GM23338 (cell line): ENCODE data around the gene NECAB3. TPM values are rescaled to one million over a fixed set of nuclear protein-coding genes. Genes with fewer than 3 reads are reported as not detected.

Experiments used
- ATAC-seq: fragments of 200-7000 bp; cut with Tn5 transposase; 3 replicates; pipeline ENCODE4 v1.9.1; 2020
- DNase-seq: peaks from one replicate; pipeline ENCODE4 v3.0.0-alpha.2; 2015; ENCODE audit warnings: low spot score
- H2AFZ ChIP-seq: fragments of 200-600 bp; sonication (generic); 2 replicates; pipeline ENCODE4 v1.8.0; 2016; ENCODE audit warnings: antibody characterized with exemption, mild to moderate bottlenecking, moderate library complexity
- H3F3A ChIP-seq: fragments of 200-600 bp; sonication (generic); replicated peaks from 2 replicates; pipeline ENCODE4 v1.8.0; 2017; ENCODE audit warnings: antibody characterized with exemption, mixed run types, low read depth
- H3K27ac ChIP-seq: fragments of 200-600 bp; sonication (generic); 2 replicates; pipeline ENCODE4 v1.6.1; 2016; ENCODE audit warnings: low read depth
- H3K27me3 ChIP-seq: fragments of 200-600 bp; sonication (generic); 2 replicates; pipeline ENCODE4 v1.8.0; 2016; ENCODE audit warnings: mild to moderate bottlenecking, mixed run types, moderate library complexity; ENCODE audit not compliant: insufficient read depth
- H3K36me3 ChIP-seq: fragments of 200-600 bp; sonication (generic); 2 replicates; pipeline ENCODE4 v1.8.0; 2016; ENCODE audit warnings: mild to moderate bottlenecking; ENCODE audit not compliant: insufficient read depth
- H3K4me1 ChIP-seq: fragments of 200-600 bp; sonication (generic); 2 replicates; pipeline ENCODE4 v1.8.0; 2016; ENCODE audit warnings: mild to moderate bottlenecking, moderate library complexity; ENCODE audit not compliant: insufficient read depth
- H3K4me2 ChIP-seq: fragments of 200-600 bp; sonication (generic); 2 replicates; pipeline ENCODE4 v1.7.1; 2017; ENCODE audit warnings: mixed run types
- H3K4me3 ChIP-seq: fragments of 200-600 bp; sonication (generic); 2 replicates; pipeline ENCODE4 v1.6.1; 2016; ENCODE audit warnings: mixed run types
- H3K79me2 ChIP-seq: fragments of 200-600 bp; sonication (generic); replicated peaks from 2 replicates; pipeline ENCODE4 v1.8.0; 2017; ENCODE audit warnings: mild to moderate bottlenecking; ENCODE audit not compliant: insufficient read depth
- H3K9me2 ChIP-seq: fragments of 200-600 bp; sonication (generic); 2 replicates; pipeline ENCODE4 v1.8.0; 2017; ENCODE audit not compliant: insufficient read depth
- H4K20me1 ChIP-seq: fragments of 200-600 bp; sonication (generic); replicated peaks from 2 replicates; pipeline ENCODE4 v1.8.0; 2017; ENCODE audit warnings: mild to moderate bottlenecking; ENCODE audit not compliant: insufficient read depth
- H3K27ac Mint-ChIP-seq: 2 replicates; pipeline ENCODE4 v1.8.0; 2020; ENCODE audit warnings: inconsistent platforms, mild to moderate bottlenecking, moderate library complexity, mixed read lengths
- H3K27me3 Mint-ChIP-seq: 3 replicates; pipeline ENCODE4 v1.8.0; 2022; ENCODE audit warnings: low read depth, mild to moderate bottlenecking, moderate library complexity, mixed read lengths, inconsistent platforms; ENCODE audit not compliant: insufficient read depth, poor library complexity
- H3K36me3 Mint-ChIP-seq: 3 replicates; pipeline ENCODE4 v1.8.0; 2021; ENCODE audit warnings: low read depth, mild to moderate bottlenecking, inconsistent platforms, moderate library complexity, mixed read lengths
- H3K4me1 Mint-ChIP-seq: 3 replicates; pipeline ENCODE4 v1.8.0; 2020; ENCODE audit warnings: mild to moderate bottlenecking, inconsistent platforms, mixed read lengths
- H3K4me3 Mint-ChIP-seq: 3 replicates; pipeline ENCODE4 v1.8.0; 2021; ENCODE audit warnings: moderate library complexity, mild to moderate bottlenecking, inconsistent platforms, mixed read lengths
- H3K9me3 Mint-ChIP-seq: 3 replicates; pipeline ENCODE4 v1.8.0; 2020; ENCODE audit warnings: moderate library complexity, mild to moderate bottlenecking, inconsistent platforms, mixed read lengths
- CREB1 ChIP-seq: fragments of 250-450 bp; sonication (Bioruptor Pico); IDR thresholded peaks from 2 replicates; pipeline ENCODE4 v1.5.0; 2020; ENCODE audit warnings: low read depth, mild to moderate bottlenecking, moderate library complexity
- EZH2 ChIP-seq: fragments of 200-600 bp; sonication (generic); IDR thresholded peaks from one replicate; pipeline ENCODE4 v1.8.0; 2017; ENCODE audit warnings: antibody characterized with exemption, mild to moderate bottlenecking, low read depth; ENCODE audit not compliant: unreplicated experiment
- EZH2phosphoT487 ChIP-seq: fragments of 200-600 bp; sonication (generic); IDR thresholded peaks from one replicate; pipeline ENCODE4 v1.8.1; 2018; ENCODE audit warnings: antibody characterized with exemption; ENCODE audit not compliant: unreplicated experiment
- NANOG ChIP-seq: IDR thresholded peaks from 2 replicates; pipeline ENCODE4 v1.6.1; 2016; ENCODE audit warnings: antibody characterized with exemption, borderline replicate concordance
- POLR2AphosphoS5 ChIP-seq: IDR thresholded peaks from 2 replicates; pipeline ENCODE4 v1.6.1; 2016; ENCODE audit warnings: antibody characterized with exemption, low read depth
- STAT1 ChIP-seq: IDR thresholded peaks from one replicate; pipeline ENCODE4 v1.6.1; 2016; ENCODE audit warnings: antibody characterized with exemption; ENCODE audit not compliant: unreplicated experiment
- ZNF114 ChIP-seq: fragments of 250-450 bp; sonication (Bioruptor Pico); IDR thresholded peaks from 2 replicates; pipeline ENCODE4 v1.5.0; 2020; ENCODE audit warnings: mild to moderate bottlenecking, moderate library complexity
- ZNF331 ChIP-seq: fragments of 250-450 bp; sonication (Bioruptor Pico); IDR thresholded peaks from 2 replicates; pipeline ENCODE4 v1.5.0; 2020; ENCODE audit warnings: low read depth, mild to moderate bottlenecking, moderate library complexity
- polyA plus RNA-seq: library from polyadenylated mRNA; unstranded; fragments of >200 nt; fragmentation: Nextera tagmentation; extraction: Ambion mirVana; gene quantifications from 2 replicates; pipeline ENCODE4 v1.2.1, GENCODE V29; 2016
- total RNA-seq: library from RNA; depleted of rRNA; stranded (reverse); fragments of >200 nt; shearing (Covaris generic); gene quantifications from 2 replicates; pipeline ENCODE4 v1.2.3, GENCODE V29; 2014
- TF ChIP-seq, protein P1 (sequence below), 2 experiments: fragments of 200-600 bp in 1 of 2; sonication (generic) in 1 of 2; conservative IDR thresholded peaks; 2 replicates each; pipeline versions ENCODE4 v1.5.1 to v1.6.1; 2016 to 2017; ENCODE audit warnings: antibody characterized with exemption in 2 of 2, low read depth in 2 of 2, mild to moderate bottlenecking in 2 of 2, moderate library complexity in 1 of 2
- TF ChIP-seq, protein P2 (sequence below): IDR thresholded peaks from 2 replicates; pipeline ENCODE4 v1.6.1; 2016; ENCODE audit warnings: antibody characterized with exemption

Gene NECAB3
- total and polyA plus RNA-seq, 2 experiments from 2014 or later, result 8.5 to 28.4 TPM

DNA sequence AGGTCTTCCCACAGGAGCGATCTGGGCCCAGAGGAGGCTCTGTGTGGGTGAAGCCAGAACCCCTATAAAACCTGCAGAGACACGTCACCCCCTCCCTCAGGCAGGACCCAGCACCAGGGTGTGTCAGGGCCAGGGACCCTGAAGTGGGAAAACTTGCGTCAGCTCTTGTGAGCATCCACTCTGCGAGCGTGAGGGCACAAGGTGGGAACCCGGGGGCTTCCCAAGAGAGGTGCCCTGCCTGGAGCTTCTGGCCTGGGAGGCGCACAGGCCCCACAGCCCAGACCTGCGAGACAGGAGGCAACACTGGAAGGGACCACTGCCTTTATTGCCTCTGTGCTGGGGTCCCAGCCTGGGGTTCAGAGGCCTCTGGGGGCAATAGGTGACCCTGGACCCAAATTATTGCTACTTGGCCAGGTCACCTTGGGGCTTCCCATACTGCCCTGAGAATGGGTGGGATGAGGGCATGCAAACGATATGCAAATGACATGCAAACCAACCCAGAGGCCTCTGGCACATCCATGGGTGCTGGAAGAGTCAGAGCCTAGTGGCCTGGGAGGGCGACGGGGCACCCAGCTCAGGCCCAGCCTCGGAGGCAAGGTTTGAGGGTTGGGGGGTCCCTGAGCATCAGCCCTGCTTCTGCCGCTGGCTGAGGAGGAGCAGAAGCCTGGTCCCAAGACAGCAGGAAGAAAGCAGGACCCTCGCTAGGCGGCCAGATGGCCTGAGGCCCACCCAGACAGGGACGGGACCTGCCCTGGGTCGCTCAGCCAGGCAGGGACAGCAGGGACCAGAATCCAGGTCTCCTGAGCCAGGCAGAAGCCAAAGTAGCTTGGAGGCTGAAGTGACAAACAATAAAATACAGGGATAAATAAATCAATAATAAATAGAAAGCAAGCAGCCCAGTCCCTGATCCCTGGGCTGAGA lies 17.2 kb downstream of the NECAB3 start:
- no peaks in the 10 kb centered on the region; the same call in 1 of the 2 replicates for H4K20me1 ChIP-seq
- H3K9me2 ChIP-seq, result no peaks in the 10 kb centered on the region
- no peaks in the 10 kb centered on the region for H3K79me2 ChIP-seq
- peaks cover 11% of the 10 kb centered on the region for H3K27me3 Mint-ChIP-seq
- H3K27me3 ChIP-seq, result no peaks in the 10 kb centered on the region
- H2AFZ ChIP-seq, result no peak overlapping the region
- no peak overlapping the region for H3K4me2 ChIP-seq
- no peaks in the 10 kb centered on the region for H3F3A ChIP-seq
- H3K36me3 Mint-ChIP-seq, result no peaks in the 10 kb centered on the region; the same call in 2 of the 3 replicates
- H3K36me3 ChIP-seq, result no peaks in the 10 kb centered on the region
- TF ChIP-seq POLR2AphosphoS5 (no peak), ZNF331 (CRISPR knock-in tag) (no peak), EZH2 (no peak)
- no peaks in the 10 kb centered on the region; the same call in 2 of the 3 replicates for H3K9me3 Mint-ChIP-seq
- no peak overlapping the region for H3K4me3 ChIP-seq
- DNase-seq (no peak), ATAC-seq (no peak)
- H3K4me3 Mint-ChIP-seq, result no peak overlapping the region
- H3K27ac ChIP-seq, result no peak overlapping the region
- no peaks in the 10 kb centered on the region for H3K4me1 ChIP-seq
- H3K27ac Mint-ChIP-seq, result no peak overlapping the region
- H3K4me1 Mint-ChIP-seq, result peaks cover 16% of the 10 kb centered on the region

DNA sequence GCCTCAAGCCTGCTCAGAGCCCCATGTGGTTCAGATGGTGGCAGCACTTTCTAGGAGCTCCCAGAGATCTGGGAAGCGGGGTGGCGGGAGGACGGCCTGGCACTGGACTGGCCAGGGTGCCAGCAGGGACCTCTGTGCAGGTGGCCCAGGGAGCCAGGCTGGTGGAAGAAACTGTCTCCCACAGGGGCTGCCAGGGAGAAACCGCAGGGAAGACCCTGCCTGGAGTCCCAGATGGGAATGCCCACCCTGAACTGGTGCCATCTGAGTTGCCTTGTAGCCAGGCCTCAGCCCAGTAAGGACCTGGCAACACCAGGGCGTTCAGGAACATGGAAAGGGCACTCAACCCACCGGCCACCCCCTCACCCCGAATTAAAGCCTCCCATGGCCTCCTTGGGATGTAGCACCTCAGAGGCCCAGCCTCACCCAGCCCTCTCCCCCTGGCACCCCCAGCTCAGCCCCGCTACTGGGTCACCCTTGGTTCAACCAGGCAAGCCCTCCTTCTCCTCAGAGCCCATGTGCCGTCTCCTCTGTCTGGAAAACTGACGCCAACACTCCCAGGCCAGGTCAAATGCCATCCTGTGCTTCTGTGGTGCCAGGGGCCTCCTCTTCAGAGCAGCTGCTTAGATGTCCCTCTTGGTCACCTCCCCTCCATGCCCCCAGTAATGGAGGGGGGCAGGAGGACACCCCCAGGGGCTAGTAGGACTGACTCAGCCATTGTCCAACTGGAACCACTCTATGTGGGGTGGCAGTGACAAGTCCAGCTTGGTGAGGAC lies 18.0 kb downstream of the NECAB3 start:
- ATAC-seq (no peak), DNase-seq (no peak)
- Histone ChIP-seq H2AFZ (no peak overlapping the region), H3K79me2 (no peaks in the 10 kb centered on the region), H3K9me2 (no peaks in the 10 kb centered on the region), H3K36me3 (no peaks in the 10 kb centered on the region), H3K27ac (no peak overlapping the region), H3K4me1 (no peaks in the 10 kb centered on the region), H3K27me3 (no peaks in the 10 kb centered on the region), H3K4me2 (no peak overlapping the region), H4K20me1 (no peaks in the 10 kb centered on the region; the same call in 1 of the 2 replicates), H3F3A (no peaks in the 10 kb centered on the region), H3K4me3 (no peak overlapping the region)
- no peaks in the 10 kb centered on the region; the same call in 2 of the 3 replicates for H3K9me3 Mint-ChIP-seq
- peaks cover 16% of the 10 kb centered on the region for H3K4me1 Mint-ChIP-seq
- H3K4me3 Mint-ChIP-seq, result no peak overlapping the region
- H3K27me3 Mint-ChIP-seq, result peaks cover 7% of the 10 kb centered on the region
- no peak overlapping the region for H3K27ac Mint-ChIP-seq
- H3K36me3 Mint-ChIP-seq, result no peaks in the 10 kb centered on the region; the same call in 2 of the 3 replicates
- TF ChIP-seq, protein P1, sequence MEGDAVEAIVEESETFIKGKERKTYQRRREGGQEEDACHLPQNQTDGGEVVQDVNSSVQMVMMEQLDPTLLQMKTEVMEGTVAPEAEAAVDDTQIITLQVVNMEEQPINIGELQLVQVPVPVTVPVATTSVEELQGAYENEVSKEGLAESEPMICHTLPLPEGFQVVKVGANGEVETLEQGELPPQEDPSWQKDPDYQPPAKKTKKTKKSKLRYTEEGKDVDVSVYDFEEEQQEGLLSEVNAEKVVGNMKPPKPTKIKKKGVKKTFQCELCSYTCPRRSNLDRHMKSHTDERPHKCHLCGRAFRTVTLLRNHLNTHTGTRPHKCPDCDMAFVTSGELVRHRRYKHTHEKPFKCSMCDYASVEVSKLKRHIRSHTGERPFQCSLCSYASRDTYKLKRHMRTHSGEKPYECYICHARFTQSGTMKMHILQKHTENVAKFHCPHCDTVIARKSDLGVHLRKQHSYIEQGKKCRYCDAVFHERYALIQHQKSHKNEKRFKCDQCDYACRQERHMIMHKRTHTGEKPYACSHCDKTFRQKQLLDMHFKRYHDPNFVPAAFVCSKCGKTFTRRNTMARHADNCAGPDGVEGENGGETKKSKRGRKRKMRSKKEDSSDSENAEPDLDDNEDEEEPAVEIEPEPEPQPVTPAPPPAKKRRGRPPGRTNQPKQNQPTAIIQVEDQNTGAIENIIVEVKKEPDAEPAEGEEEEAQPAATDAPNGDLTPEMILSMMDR (conservative IDR thresholded peaks at IDR 0.05; ENCODE audit: low read depth in 2 of 2), result no peak

DNA sequence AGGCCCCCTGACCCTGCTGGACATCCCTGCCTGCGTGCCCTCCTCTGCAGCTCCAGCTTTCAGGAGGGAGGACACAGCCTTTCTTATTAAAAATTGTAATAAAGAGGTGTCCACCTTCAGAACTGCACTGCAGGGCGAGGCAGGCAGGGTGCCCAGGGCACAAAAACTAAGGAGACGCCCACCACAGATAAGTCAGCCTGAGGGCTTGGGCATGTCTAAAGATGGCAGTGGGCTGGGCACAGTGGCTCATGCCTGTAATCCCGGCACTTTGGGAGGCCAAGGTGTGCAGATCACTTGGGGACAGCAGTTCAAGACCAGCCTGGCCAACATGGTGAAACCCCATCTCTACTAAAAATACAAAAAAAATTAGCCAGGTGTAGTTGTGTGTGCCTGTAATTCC lies 19.1 kb downstream of the NECAB3 start:
- TF ChIP-seq ZNF114 (CRISPR knock-in tag) (no peak), ZNF331 (CRISPR knock-in tag) (no peak), NANOG (no peak), EZH2phosphoT487 (no peak), STAT1 (no peak), CREB1 (CRISPR knock-in tag) (no peak)
- TF ChIP-seq, protein P2, sequence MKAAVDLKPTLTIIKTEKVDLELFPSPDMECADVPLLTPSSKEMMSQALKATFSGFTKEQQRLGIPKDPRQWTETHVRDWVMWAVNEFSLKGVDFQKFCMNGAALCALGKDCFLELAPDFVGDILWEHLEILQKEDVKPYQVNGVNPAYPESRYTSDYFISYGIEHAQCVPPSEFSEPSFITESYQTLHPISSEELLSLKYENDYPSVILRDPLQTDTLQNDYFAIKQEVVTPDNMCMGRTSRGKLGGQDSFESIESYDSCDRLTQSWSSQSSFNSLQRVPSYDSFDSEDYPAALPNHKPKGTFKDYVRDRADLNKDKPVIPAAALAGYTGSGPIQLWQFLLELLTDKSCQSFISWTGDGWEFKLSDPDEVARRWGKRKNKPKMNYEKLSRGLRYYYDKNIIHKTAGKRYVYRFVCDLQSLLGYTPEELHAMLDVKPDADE, result no peak
- TF ChIP-seq, protein P1 (conservative IDR thresholded peaks at IDR 0.05; ENCODE audit: low read depth in 2 of 2), result no peak
- no peaks in the 10 kb centered on the region; the same call in 1 of the 2 replicates for H3K4me1 ChIP-seq
- no peak overlapping the region for H2AFZ ChIP-seq
- no peaks in the 10 kb centered on the region for H3K27me3 ChIP-seq
- no peaks in the 10 kb centered on the region for H3K9me2 ChIP-seq
- Mint-ChIP-seq H3K27ac (no peak overlapping the region), H3K4me3 (no peak overlapping the region), H3K9me3 (no peaks in the 10 kb centered on the region; the same call in 2 of the 3 replicates), H3K27me3 (peaks cover 7% of the 10 kb centered on the region), H3K36me3 (no peaks in the 10 kb centered on the region; the same call in 2 of the 3 replicates), H3K4me1 (peaks cover 16% of the 10 kb centered on the region; the same call in 2 of the 3 replicates)
- H3K4me3 ChIP-seq, result no peak overlapping the region
- no peaks in the 10 kb centered on the region for H3K36me3 ChIP-seq
- no peaks in the 10 kb centered on the region for H3F3A ChIP-seq
- H3K27ac ChIP-seq, result no peak overlapping the region
- no peaks in the 10 kb centered on the region for H4K20me1 ChIP-seq
- ATAC-seq, result no peak
- H3K79me2 ChIP-seq, result no peaks in the 10 kb centered on the region
- H3K4me2 ChIP-seq, result no peak overlapping the region
- no peak for DNase-seq
